ENCODE data around the gene SLC9A3.
"Not testable (repeated sequence)": the region's sequence is repeated elsewhere in the genome, so short reads cannot be mapped to it uniquely, and the experiment has no call there.

Gene SLC9A3

DNA sequence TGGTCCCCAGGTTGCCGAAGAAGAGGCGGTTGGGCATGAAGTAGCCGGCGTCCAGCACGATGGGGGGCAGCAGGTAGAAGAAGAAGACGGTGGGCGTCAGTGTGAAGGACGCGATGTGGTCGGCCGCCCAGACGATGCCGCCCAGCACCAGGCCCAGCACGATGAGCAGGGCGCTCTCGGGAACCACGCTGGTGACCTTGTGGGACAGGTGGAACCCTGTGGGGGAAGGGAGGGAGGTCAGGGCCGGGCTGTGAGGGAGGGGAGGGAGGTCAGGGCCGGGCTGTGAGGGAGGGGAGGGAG, 32.4 kb downstream of the SLC9A3 start:
- DNase-seq, result no peak

DNA sequence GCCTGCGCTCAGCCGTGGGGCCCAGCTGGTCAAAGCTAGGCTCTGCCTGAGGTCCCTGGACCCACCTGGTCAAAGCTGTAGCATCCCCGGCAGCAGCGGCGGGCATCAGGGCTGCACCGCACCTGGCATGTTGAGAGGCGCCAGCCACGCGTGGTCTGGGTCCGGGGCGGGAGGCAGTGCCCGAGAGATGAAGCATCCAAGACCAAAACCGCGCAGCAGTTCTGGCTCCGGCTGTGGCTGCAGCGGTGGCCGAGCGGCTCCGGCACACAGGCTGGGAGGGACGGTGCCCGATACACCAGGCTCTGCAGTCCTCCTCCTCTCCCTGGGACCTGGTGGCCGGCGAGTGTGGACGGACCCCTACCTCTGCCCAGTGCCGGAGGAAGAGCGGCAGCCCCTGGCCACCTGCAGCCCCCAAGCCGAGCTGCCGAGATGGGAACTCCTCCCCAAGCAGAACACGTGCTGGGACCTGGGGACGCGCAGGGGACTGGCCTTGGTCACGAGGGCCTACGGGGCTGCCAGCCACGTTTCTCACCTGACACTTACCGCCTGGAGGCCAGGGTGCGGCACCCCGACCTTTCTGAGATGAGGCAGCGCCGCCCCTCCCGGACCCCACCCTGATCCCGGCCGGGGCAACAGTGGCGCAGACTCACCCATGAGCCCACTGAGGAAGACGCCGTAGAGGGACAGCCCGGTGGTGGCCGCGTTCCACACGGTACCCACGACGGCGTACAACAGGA, 33.0 kb downstream of the SLC9A3 start:
- DNase-seq, result no peak

DNA sequence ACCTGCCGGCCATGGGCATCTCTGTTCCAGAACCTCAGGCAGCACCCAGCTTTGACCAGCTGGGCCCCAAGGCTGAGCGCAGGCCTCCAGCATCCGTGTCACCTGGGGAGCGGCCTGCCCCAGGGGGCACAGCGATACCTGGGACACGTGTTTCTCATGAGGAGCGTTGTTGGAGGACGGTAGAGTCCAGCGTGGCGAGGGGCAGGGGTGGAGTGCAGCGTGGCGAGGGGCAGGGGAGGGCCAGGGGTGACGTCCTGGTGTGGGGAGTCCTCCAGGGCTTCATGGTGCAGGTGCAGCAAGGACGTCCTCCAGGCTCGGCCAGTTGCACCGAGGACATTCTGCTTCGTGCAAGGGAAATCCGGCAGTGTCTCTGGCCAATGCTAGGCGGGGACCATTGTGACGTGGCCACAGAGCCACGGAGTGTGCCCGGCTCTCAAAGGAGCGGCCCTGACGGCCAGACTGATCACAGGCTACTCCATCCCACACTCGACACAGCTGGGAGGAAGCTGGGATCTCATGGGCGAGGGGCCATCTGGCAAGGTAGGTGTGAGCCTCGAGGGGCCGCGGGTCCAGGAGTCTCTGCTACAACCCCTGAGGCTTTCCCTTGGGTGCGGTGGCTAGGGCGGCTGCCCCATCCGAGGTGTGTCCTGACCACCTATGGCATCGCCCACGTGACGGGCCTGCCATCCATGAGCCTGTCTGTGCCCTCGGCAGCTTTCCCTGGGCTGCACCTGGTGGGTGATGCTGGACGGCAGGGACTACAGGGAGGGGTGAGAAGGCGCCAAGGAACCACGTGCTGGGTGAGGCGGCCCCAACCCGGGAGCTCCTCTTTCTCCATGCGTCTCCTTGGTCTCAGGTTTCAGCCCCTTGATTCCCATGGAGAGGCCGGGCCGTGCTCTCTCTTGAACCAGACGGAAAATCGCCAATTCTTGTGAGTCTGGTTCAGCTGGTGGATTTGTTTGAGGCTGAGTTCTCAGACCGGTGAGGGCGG, 33.8 kb downstream of the SLC9A3 start:
- no peak for DNase-seq

DNA sequence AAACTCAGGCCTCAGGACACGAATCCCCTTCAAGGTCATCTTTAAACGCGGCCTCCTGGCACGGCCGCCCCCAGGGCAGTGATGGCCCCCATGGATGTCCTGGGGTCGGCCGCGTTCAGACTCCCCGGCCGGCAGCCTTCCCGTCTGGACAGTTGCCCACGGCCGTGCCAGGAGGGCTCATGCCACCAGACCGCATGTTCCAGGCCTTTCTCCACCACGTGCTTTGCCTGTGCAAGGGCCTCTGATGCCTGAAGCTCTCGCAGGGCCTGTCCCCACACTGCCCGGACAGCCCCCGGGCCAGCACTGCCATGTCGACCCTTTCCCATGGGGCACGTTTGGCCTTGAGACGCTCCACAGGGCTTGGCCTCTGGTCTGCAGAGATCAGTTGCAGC, 34.6 kb downstream of the SLC9A3 start:
- DNase-seq, result no peak

DNA sequence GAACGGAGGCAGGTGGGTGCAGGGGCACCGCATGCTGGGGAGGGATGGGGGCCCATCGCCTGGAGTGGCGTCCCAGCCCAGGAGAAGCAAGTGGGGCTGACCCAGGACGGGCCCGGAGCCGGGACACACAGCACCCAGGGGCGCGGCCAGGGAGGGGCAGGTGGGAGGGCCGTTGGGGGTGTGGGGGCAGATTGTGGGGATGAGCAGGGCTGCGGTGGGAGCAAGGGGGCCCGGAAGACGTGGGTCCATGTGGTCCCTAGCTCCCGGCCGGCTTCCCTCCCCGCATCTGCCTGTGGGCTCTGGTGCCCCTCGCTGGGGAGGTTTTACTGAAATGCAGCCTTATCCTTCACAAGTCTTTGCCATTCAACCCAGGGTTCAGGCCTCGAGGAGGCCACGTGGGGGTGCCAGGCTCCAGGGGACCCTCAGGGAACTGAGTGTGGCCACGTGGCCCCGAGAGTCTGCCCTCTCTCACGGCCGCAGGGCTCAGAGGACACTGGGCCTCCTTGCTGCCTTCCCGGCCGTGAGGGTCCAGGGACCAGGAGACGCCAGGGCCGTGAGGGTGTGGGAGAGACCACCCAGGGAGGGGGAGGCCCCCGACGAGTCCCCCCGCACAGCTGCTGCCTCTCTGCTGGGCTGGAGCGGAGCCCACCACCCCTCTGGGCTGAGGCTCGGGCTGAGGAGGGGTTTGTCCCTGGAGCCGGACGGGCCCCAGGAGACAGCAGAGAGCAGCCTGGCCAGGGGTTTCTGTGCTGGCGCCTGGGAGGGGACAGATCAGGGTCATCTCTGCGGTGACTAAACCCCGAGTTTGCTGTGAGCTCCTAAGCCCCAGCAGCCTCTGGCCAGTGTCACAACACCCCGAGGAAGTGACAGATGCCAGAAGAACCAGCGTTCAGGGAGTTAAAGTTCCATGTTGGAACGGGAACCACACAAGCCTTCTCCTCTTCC, 35.2 kb downstream of the SLC9A3 start:
- DNase-seq, result no peak

DNA sequence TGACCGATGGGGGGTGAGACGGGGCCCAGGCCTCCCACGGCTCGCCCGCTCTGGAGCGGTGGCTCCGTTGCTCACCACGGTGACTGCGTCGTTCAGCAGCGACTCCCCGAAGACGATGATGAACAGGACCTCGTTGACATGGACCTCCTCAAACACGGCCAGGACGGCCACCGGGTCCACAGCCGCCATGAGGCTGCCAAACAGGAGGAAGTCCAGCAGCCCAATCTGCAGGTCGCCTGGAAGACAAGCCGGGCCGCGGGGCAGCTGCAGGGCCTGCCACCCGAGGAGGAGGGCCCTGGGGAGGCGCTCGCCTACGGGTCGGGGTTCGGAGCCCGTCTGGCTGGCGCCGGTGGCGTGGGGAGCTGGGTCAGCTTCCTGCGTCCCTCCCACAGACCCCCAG, 36.0 kb downstream of the SLC9A3 start:
- no peak for DNase-seq

DNA sequence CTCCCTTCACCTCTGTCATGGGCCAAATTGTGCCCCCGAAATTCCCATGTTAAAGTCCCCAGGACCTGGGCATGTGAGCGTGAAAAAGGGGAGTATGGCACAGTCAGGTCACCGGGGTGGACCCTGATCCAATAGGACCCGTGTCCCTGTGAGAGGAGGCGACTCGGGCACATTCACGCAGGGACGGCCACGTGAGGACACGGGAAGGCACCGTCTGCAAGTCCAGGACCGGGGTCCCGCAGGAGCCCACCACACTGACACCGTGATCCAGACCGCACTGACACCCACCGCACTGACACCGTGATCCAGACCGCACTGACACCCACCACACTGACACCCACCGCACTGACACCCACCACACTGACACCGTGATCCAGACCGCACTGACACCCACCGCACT, 37.7 kb downstream of the SLC9A3 start:
- not testable (repeated sequence) for DNase-seq

DNA sequence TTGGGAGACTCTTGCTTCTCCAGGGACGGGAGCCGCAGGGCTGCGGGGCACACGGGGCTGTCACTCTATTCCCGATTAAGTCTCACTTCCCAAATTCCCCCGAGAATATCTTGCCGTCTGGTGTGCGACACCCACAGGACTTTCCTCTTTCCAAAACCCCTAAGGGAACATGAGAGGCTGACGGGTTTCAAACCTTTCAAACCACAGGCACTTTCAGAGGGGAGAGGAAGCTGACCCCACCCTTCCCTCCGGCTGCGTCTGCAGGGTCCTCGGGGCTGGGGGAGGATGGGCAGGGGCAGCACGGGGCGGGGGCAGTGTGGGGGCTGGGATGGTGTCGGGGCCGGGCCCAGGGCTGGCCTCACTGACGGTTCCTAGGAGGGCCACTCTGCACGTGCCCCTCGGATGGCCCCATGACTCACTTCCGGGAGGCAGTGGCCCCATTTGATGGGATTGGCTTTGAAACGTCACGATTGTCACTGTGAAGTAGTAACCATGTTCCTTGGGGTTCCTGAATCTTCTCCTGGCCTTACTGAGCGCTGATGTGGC, 38.2 kb downstream of the SLC9A3 start:
- DNase-seq, result no peak

DNA sequence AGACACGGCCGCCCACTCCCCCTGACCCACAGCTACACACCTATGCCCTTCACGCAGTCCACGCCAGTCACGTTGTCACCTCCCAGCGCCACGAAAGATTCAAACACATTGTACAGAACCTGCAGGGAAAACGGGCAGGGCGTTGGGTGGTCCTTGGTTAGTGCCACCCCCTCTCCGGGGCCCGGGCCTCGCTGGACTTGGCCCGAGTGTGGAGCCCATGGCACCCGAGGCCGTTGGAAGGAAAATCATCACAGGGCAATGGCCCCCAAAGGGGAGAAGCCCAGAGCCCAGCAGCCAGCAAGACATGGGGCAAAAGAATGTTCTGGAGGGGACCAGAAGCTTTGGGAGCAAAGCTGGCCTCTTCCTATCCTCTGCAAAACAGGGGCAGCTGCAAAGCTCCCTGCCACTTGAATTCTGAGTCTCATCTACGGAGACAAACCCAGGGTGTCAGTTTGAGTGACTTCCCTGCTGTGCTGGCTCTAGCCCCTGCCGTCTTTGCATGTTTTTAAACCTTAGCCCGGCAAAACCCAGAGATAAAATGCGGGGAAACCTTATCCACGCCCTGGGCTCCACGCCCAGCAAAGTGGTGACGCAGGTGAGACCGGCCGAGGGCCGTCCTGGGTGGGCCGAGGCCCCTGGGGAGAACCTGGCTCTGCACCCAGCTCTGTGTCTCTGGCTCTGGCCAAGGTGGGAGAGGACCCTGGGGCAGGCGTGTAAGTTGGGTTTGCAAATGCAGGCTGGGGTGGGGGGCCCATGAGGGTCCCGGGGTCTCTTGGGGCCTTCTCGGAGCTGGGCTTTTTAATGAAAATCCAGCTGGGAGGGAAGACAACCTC, 38.9 kb downstream of the SLC9A3 start:
- no peak for DNase-seq

DNA sequence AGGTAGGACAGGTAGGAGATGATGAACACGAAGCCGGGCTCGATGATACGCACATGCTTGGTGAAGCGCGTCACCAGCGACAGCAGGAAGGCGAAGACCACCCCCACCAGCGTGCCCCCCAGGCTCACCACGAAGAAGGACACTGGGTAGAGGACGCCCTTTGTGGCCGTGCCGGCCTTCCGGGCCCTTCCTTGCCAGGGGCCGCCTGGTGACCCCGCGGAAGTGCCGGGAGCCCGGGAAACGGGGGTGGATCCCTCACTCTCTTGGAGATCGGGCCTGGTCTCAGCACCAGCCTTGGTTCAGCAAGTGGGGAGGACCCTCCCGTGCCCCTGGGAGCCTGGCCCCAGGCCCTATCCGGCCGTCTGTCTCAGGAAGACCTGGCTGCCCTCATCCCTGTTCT, 39.7 kb downstream of the SLC9A3 start:
- DNase-seq, result no peak

DNA sequence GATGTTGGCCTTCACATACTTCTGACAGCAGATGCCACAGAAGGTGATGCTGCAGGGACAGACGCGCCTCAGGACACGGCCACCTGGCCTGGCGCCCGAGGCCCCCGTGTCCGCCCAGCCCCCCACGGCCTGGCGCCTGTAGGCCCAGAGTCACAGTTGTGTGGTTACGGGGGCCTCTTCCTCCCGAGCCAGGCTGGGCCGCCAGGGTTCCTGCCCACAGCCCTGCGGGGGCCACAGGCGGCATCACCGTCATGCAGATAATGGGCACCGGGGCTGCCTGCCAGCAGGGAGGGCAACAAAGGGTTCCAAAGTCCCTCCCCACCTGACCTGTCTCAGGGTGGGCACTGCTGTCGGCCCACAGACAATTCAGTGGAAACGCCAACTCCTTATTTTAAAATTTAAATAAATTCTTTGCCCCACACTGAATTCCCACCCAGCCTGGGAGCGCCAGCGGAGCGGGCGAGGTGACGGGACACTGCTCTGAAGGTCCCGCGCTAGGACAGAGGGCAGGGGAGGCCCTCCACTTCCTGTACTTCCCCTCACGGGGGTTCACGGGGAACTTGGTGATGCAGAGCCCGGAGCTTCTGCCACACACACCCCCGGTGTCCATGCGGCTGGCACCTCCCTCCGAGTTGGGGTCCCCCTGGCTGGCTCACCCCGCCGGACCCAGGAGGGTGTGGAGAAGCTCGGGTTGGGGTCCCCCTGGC, 40.7 kb downstream of the SLC9A3 start:
- DNase-seq, result no peak

DNA sequence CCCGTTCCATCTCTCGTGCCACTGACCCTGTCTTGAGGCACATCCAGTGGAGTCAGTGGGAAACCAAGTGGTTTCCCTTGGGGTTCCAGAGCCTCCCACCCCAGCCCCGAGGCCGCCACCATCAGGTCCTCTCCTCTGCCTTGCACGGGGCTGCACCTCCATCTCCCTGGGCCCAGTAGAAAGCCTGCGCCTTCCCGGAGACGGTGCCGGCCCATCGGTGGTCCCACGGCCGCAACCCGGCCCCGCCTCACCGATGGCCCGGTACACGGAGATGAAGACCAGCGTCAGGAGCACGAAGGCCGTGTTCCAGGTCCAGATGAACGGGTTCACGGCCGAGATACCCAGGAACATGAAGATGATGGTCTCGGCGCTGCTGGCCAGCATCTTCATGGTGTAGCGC, 41.2 kb downstream of the SLC9A3 start:
- no peak for DNase-seq

DNA sequence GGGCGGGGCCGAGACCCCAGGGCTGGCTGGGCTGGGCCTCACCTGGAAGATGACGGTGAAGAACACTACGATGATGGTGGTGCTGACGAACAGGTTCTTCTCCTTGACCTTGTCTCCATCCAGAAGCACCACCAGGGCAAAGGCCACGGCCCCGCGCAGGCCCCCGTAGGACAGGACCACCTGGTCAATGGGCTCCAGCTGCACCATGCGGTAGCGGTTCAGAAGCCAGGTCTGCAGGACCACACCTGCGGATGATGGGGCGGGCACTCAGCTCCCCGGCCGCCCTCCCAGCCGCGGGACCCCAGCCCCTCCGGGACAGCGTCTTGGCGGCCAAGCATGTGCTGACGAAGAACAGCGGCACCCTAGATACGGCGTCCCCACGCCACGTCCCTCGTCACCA, 41.7 kb downstream of the SLC9A3 start:
- no peak for DNase-seq

DNA sequence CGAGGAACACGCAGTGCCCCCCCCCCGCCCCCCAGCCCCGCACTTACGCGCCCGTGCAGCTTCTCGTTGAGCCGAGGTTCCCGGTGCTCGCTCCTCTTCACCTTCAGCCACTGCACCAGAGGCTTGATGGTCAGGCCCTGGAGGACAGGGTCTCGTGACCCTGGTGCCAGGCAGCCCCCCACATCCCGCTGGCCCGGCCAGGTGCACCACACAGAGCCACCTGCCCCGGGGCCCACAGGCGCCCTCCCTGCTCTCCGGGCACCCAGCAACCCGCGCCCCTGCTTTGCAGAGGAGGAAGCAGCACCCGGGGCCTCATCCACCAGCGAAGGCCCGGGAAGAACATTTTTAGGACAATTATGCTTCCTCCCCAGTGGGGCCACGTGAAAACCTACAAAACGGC, 42.2 kb downstream of the SLC9A3 start:
- DNase-seq, result no peak

DNA sequence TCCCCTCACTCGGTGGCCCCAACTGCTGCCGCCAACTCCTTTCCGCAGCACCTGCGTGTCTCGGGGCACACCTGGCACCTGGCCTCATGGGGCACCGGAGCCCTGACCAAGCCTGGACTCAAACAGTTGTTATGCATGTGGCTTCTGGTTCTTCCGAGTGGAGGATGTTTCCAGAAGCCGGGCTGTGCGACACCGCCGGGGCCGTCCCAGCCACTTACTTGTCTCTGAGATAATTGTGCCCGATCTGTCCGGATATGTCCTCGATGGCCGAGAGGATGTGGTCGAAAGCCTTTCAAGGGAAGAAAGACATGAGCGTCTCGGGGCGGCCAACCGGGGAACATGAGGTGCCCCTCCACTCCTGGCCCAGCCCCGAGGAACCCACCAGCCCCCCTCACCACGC, 42.9 kb downstream of the SLC9A3 start:
- DNase-seq, result no peak

DNA sequence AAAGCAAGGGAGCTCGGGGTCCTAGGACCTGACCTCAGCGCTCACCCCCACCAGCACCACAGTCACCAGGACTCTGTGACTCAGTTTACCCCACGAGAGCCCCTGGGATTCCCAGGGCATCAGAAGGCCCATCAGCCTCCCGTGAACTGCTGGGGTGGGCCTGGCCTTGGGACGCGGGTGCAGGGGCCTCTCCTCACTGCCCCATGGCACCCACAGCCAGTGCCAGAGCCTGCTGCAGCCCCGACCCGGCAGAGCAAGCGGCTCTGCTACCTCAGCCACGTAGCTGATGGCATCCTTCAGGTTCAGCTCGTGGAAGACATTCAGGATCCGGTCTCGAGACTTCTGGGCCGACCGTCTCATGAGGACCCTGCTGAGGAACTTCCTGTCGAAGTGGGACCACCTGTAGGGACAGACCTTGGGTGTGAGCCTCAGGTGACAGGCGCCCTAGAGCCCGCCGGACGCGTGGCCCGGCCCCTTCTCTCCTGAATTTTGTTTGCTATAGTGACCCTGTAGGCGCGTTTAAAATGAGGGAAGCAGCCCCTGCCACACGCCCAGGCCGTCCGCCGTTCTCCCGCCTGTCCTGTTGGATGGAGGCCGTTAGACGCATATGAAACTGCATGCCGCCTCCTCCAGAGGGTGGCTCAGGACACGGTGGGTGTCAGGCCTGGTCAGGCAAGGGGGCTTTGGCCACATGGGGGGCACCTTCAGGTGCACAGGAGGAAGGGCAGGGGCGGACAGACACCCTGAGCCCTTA, 44.5 kb downstream of the SLC9A3 start:
- no peak for DNase-seq

DNA sequence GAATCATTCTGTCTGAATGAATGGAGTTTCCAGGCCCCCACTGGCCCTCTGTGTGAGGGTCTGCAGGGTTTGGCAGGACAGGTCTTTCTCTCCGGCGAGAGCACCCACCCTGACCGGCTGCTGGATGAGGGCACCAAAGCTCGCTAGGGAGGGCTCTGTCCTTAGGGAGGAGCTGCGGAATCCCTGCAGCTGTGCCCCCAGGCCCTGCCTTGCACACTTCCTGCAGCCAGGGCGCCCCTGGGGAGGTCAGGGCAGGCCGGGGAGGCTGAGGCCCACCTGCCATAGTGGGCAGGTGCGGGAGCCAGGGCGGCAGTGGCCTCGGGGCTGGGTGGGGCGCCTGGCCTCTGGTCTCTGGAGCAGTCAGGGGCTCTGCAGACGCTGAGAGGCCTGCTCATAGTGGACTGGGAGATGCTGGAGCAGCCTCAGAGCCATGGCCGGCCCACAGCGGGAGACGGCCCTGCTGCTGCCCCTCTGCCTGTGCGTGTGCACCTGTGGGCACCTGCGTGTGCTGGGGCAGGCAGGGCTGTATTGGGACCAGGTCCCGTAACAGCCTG, 45.2 kb downstream of the SLC9A3 start:
- no peak for DNase-seq

DNA sequence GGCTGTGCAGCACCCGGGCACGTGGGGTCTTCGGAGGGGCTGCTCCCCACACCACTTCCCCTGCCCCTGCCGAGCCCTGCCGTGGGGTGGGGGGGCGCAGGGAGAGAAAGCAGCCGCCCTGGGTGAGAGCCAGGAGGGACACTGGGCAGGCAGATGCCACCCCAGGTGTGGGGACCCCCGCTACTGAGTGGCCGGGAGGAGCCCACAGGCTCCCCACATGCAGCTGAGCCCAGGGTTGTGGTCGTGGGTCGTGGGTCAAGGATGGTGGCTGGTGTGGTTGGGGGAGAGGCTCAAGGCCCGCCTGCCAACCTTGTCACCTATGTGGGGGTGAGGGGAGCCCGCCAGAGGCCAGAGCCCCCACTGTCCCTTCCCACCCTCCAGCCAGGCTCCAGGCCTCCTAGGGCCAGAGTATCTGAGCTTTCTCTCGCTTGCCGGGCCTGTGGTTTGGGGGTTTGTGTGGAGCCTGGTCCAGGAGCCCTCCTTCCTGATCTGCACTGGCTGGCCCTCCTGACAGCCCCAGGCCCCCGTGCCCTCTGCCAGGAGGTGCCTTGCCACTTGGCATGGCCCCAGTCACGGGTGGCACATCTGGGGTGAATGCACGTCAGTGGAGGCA, 45.8 kb downstream of the SLC9A3 start:
- no peak for DNase-seq

All from anterior cingulate cortex (tissue), 58 donors.